GM19324 (cell line): ENCODE results near the gene RNU1-3.
"Not testable (repeated sequence)": the region's sequence is repeated elsewhere in the genome, so short reads cannot be mapped to it uniquely, and the experiment has no call there.

Source experiments
- ATAC-seq: cut with Tn5 transposase; IDR thresholded peaks from one replicate; pipeline ENCODE4 v1.9.1; 2021; ENCODE audit warnings: mild to moderate bottlenecking, moderate library complexity; ENCODE audit not compliant: unreplicated experiment, low FRiP score

The RNU1-3 gene

GRCh38 chr1:16696507-16697150 is 29.9 kb upstream of the RNU1-3 start:
- not testable (repeated sequence) for ATAC-seq

DNA sequence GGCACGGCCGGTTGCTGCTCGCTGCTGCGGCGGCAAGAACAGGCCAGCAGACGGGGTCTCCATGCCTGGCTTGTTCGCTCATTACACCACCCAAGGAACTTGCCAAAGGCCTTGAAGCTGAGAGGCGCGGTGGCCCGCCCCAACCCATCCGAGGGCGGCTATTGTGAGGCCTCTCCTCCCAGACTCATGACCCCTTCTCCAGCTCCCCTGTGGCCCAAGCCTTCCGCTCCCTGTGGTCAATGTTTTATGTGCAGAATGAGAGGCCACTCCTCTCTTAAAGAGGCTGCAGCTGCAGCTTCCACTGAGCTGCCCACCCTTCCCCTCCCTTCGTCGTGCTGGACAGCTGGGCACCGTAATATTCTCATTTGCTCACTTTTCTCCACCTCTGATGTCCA is 27.6 kb upstream of the RNU1-3 start:
- ATAC-seq = not testable (repeated sequence)

DNA sequence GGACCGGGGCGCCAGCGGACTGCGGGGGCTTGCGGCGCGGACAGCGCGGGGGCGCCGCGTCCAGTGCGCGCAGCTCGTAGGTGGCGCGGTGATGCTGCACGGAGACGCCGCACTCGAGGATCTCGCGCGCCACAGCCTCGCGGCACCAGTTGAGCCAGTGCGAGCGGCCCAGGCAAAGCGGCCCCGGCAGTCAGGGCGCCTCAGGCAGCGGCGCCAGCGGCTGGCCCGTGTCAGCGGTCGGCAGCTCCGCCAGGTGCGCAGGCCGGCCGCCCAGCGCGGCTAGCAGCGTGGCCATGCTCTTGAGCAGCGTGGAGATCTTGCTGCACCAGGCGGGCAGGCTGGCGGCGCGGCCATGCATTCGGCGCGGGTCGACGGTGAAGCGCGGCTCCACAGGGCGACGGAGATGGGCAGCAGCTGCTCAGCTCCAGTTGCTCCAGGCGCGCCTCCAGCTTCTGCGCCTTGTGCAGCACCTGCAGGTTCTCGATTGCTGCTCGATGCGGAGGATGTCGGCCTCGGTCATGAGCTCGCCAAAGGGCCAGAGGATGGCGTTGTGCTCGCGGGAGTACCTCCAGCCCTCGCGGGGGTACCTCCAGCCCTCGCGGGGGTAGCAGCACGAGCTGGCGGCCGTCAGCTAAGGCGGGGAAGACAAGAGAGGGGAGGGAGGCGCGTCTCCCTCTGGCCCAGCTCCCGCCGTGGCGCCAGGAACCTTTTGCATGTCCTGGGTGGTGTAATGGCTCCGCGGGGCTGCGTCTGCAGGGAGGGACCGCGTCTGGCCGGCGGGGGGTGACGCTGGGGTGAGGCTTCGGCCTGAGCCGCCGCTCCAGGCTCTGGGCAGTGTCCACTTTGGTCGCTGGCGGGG is 26.9 kb upstream of the RNU1-3 start:
- not testable (repeated sequence) for ATAC-seq

DNA sequence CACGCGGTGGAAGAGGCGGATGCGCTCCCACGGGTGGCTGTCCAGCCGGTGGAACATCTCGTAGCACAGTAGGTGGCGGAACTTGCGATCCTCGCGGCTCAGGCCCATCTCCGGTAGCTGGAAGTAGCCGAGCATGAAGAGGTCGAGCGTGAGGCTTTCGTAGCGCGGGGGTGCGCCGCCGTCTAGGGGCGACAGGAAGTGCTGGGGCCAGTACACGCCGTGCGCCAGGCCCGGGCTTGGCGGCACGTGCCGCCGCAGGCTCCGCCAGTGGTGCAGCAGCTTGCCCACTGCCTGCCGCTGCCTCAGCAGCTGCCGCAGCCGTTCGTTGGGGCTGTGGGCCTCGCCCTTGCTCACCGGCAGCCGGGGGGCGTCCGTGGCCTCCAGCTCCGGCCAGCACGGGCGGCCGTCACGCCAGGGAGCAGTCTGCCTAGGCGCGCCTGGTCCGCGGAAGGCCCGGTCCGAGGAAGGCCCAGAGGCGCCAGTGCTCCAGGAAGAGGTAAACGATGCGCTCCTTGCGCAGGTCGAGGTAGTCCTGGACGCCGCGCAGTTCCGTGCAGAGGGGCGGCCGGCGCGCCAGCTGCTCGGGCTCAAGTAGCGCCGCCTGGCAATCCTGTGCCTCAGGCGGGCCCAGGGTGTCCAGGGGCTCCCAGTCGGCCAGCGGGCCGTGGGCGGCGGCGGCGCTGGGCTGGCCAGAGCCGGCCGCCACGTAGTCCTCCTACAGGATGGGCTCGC is 26.1 kb upstream of the RNU1-3 start:
- not testable (repeated sequence) for ATAC-seq

DNA sequence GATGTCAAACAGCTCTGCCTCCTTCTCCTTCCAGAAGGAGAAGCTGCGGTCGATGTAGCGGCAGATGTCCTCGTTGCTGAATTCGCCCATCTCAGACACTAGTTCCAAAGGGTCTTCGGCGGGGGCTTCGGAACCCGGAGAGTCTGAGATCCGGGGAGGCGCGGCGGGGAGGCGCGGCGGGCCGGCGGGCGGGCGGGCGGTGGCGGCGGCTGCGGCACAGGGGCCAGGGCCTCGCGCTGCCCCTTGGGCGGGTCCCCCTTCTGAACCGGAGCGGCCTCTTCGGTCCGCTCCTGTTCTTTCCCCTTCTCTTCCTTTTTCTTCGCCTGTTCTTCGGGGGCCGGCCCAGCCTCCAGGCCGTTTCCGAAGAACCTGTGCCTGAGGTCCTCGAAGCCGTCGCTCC is 25.5 kb upstream of the RNU1-3 start:
- not testable (repeated sequence) for ATAC-seq

DNA sequence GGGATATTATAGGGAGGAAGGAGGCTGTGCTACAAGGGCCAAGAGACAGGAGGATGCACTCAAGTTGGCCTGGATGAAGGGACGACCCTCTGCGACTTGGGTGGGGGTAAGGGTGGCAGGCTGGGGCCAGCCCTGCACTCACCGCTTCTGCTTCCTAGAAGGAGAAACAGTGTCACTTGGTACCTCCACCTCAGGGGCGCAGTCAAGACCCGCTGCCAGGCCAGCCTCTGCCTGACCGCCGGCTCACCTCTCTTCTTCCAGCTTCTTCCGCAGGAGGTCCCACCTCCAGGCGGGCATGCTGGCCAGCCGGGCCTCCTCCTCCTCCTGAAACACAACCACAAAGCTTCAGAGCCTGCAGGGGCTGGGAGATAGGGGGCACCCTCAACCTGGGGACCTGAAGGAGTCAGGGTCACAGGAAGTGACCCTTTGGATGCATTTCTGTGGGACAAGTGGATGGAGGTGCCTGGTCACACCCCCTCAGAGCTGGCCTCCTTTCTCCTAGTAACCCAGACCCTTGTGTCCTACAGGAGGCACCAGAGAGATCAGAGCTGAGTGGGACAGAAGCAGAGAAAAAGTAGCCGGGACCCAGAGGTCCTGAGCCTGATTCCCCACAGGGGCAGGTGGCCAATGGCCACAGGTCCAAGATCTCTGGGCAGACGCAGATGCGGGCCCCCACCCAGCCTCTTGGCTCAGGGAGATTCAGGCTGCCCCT is 24.4 kb upstream of the RNU1-3 start:
- not testable (repeated sequence) for ATAC-seq

GRCh38 chr1:16687132-16687800 is 20.5 kb upstream of the RNU1-3 start:
- ATAC-seq = not testable (repeated sequence)

- ATAC-seq = not testable (repeated sequence)
These were observed 19.0 kb upstream of the RNU1-3 start for GRCh38 chr1:16685445-16686371.

GRCh38 chr1:16684738-16685337 is 18.1 kb upstream of the RNU1-3 start:
- ATAC-seq = not testable (repeated sequence)

DNA sequence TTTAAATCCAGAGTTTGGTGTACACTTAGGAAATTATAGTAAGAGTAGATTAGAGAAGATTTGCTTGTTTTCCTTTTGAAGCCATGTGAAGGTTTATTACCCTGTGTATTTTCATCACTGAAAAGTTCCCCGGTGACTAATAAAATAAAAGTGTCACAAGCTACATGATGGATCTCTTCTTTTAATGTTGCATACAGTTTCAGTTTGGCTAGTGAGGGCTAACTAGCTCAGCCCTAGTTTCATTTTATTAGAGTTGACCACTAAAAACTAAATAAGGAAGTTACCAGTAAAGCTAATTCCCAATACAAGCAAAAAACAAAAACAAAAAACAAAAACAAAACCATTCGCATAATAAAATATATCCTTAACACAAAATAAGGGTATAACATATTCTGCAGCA is 17.4 kb upstream of the RNU1-3 start:
- ATAC-seq = not testable (repeated sequence)

GRCh38 chr1:16682803-16683202 is 16.1 kb upstream of the RNU1-3 start:
- ATAC-seq = not testable (repeated sequence)

- not testable (repeated sequence) for ATAC-seq
These were observed 13.6 kb upstream of the RNU1-3 start for GRCh38 chr1:16680366-16680765.

- ATAC-seq = no peak
These were observed 11.0 kb upstream of the RNU1-3 start for GRCh38 chr1:16677552-16678431.

DNA sequence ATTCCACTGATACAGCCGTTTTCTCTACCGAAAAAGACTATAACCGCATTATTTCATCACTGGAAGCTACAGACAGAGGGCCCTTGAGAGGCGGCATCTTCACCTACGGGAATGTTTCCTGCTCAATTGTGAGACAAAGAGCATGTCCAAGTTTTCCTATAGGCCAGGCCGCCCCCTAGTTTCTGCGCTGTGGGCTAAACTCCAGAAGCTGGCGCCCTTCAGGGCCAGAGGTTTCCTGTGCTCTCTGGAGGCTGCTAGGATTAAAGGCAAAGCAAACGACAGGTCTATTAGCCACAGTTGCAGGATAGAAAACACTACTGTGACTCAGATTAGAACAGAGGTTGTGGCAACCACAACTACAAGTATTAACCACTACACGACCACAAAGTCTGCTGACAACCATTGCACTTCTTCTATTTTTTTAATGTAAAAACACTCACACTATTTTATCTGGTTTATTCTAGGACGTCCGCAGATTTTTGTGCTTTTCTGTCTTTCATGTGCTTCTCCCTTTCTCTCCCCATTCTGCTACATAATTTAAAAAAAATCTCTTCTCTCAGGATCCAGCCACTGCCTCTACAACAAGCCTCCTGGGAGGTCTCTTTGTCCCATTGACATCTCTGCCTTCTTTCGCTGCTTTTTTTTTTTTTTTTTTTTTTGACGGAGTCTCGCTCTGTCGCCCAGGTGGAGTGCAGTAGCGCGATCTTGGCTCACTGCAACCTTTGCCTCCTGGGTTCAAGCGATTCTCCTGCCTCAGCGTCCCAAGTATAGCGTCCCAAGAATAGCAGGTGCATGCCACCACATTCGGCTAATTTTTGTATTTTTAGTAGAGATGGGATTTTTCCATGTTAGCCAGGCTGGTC is 10.1 kb upstream of the RNU1-3 start:
- ATAC-seq = not testable (repeated sequence)

DNA sequence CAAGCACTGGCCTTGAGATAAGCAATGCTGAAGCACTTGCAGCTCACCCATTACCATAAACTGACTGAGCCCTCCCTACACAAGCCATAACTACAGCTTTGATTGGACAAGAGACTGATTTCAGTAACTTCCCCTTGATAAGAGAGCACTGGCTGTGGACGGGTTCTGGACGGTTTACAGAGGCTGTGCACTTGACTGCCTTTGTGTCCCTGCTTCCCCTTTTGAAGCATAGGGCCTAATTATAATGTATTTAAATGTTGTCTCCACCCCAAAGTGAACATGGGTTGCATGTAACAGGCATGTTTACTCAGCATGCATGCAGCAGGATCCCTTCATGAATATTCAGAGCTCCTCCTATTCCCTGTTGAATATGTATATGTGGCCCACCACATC is 8.4 kb upstream of the RNU1-3 start:
- ATAC-seq = not testable (repeated sequence)

- ATAC-seq = not testable (repeated sequence)
These were observed 7.2 kb upstream of the RNU1-3 start for GRCh38 chr1:16673976-16674375.

GRCh38 chr1:16665836-16666235 is 912 bp downstream of the RNU1-3 start:
- not testable (repeated sequence) for ATAC-seq
